ENCODE measurements around the gene CACNG4. TPM values are rescaled to one million over a fixed set of nuclear protein-coding genes. Genes with fewer than 3 reads are reported as not detected.
A peak's percentile ranks its signal among the peaks of the same experiment; 100 is the strongest.

CACNG4 gene
- 10 to 100 TPM in 5 of 8 experiments, 1 to 10 TPM in 1, under 1 TPM in 2; 0.15 to 64.0 (median 32.7) TPM for total RNA-seq

- WGBS, 10 experiments = 0 to 80% (median 19%) methylated on average over 1 to 2 of the region's 71 CpGs; no CpG with 5 or more reads in 6 of the 10 experiments
- Histone ChIP-seq H3K4me3 (peak within 1 kb of the TSS; percentile 54 to 90 (median 68)), H3K27ac (peak within 1 kb of the TSS; percentile 86 to 92), H3K4me1 (replicated peaks in 1 of 2) (peaks cover 33 to 41% of the 10 kb centered on the region in 2 donors)
- peak; percentile 19 to 65 (median 58) for ATAC-seq (replicated peaks in 6 of 8)
- in situ Hi-C loops (cut with MboI; ENCODE audit: low pct_unique_long_range_greater_than_20kb in 2 of 9, low sequenced_read_pairs in 9 of 9, unreplicated experiment in 9 of 9) = no loop called here
Observed at GRCh38 chr17:66963909-66964771, at the start of gene CACNG4. Gene CACNG4, plus strand, starts transcription at chr17:66964707. Its CDS starts 205 bp downstream, at chr17:66964912.

DNA sequence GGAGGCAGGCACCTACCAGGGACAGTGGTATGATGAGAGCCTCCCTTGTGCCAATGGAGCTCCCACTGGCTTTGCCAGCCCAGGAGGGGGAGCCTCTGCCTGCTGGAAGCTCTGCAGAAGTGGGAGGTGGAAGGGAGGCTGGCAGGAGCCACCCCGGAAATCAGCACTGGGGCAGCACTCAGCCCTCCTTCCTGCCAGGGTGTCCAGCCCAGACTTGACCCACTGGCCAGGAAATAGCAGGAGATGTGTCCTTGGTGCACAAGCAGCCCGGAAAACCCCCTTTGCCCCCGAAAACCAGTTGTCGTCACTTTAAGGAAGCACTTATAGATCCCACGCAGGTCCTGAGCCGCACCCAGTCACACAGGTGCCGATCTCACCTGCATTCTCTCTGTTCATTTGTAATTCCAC is 49.3 kb upstream of the CACNG4 start:
- H3K4me1 ChIP-seq (replicated peaks in 1 of 2) = peaks cover 10 to 13% of the 10 kb centered on the region in 2 donors
- no peak overlapping the region for H3K4me3 ChIP-seq
- in situ Hi-C loops (cut with MboI; ENCODE audit: low pct_unique_long_range_greater_than_20kb in 2 of 9, low sequenced_read_pairs in 9 of 9, unreplicated experiment in 9 of 9) = loop anchor here in 4 of 9 experiments (10.0 to 25.0 kb wide), 3 partner anchors 178 to 203 kb away; no protein-coding TSS in a partner anchor
- 40 to 98% (median 54%) methylated on average over 1 to 6 of the region's 7 CpGs; no CpG with 5 or more reads in 6 of the 10 experiments for WGBS, 10 experiments
- H3K27ac ChIP-seq = no peak overlapping the region
- peak in 6 of 8 experiments; percentile 62 to 94 (median 72) for ATAC-seq (replicated peaks in 6 of 8)

GRCh38 chr17:66915792-66916191 is 48.7 kb upstream of the CACNG4 start:
- Histone ChIP-seq H3K27ac (no peak overlapping the region), H3K4me1 (replicated peaks in 1 of 2) (peaks cover 14 to 16% of the 10 kb centered on the region in 2 donors), H3K4me3 (no peak overlapping the region)
- WGBS, 10 experiments = 30 to 100% (median 92%) methylated on average over 2 to 7 of the region's 11 CpGs; no CpG with 5 or more reads in 3 of the 10 experiments
- in situ Hi-C loops (cut with MboI; ENCODE audit: low pct_unique_long_range_greater_than_20kb in 2 of 9, low sequenced_read_pairs in 9 of 9, unreplicated experiment in 9 of 9) = loop anchor here in 4 of 9 experiments (10.0 to 25.0 kb wide), 3 partner anchors 178 to 203 kb away; no protein-coding TSS in a partner anchor
- ATAC-seq (replicated peaks in 6 of 8) = no peak

DNA sequence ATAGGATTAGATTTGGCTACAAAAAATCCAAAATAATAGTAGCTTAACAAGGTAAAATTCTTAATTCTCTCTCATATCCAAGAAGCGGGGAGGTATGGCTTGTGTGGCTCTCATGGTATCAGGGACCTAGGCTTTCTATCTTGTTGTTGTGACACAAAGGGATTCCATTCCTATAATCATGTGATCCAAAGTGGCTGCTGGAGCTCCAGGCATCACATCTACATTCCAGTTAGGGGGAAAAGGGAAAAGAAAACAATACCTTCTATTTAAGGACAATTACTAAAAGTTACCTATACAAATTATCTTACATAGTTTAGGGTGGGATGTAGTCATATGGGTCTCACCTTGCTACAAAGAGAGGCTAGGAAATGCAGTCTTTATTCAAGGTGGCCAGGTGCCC is 47.6 kb upstream of the CACNG4 start:
- H3K27ac ChIP-seq = no peak overlapping the region
- in situ Hi-C loops (cut with MboI; ENCODE audit: low pct_unique_long_range_greater_than_20kb in 2 of 9, low sequenced_read_pairs in 9 of 9, unreplicated experiment in 9 of 9) = loop anchor here in 4 of 9 experiments (10.0 to 25.0 kb wide), 3 partner anchors 180 to 205 kb away; no protein-coding TSS in a partner anchor
- no peak overlapping the region for H3K4me3 ChIP-seq
- WGBS, 10 experiments = 60 to 83% (median 70%) methylated on average over 1 of the region's 1 CpG; no CpG with 5 or more reads in 6 of the 10 experiments
- no peak for ATAC-seq (replicated peaks in 6 of 8)
- H3K4me1 ChIP-seq (replicated peaks in 1 of 2) = peaks cover 18 to 20% of the 10 kb centered on the region in 2 donors

DNA sequence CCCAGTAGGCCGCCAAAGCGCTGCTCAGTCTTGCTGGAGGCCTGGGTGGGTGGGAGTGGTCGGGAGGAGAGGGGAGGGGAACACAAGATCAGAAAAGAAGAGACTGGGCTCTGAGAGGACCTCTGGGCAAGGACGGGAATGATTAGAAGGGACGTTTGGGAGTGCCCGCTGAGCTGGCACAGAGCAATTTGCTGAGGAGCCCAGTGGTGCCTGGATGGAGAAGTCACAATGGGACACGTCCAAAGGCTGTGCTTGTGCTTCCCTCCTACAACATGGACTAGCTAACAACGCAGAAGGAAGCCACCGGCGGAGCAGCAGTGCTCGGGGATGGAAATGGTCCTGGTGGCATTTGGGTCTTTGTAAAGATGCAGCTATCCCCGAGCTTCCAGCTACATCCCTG is 45.6 kb upstream of the CACNG4 start:
- in situ Hi-C loops (cut with MboI; ENCODE audit: low pct_unique_long_range_greater_than_20kb in 2 of 9, low sequenced_read_pairs in 9 of 9, unreplicated experiment in 9 of 9) = loop anchor here in 4 of 9 experiments (10.0 to 25.0 kb wide), 3 partner anchors 182 to 207 kb away; no protein-coding TSS in a partner anchor
- Histone ChIP-seq H3K4me3 (no peak overlapping the region), H3K4me1 (replicated peaks in 1 of 2) (peaks cover 18 to 20% of the 10 kb centered on the region in 2 donors), H3K27ac (no peak overlapping the region)
- WGBS, 10 experiments = 18 to 84% (median 73%) methylated on average over 2 to 8 of the region's 12 CpGs; no CpG with 5 or more reads in 7 of the 10 experiments
- ATAC-seq (replicated peaks in 6 of 8) = no peak

DNA sequence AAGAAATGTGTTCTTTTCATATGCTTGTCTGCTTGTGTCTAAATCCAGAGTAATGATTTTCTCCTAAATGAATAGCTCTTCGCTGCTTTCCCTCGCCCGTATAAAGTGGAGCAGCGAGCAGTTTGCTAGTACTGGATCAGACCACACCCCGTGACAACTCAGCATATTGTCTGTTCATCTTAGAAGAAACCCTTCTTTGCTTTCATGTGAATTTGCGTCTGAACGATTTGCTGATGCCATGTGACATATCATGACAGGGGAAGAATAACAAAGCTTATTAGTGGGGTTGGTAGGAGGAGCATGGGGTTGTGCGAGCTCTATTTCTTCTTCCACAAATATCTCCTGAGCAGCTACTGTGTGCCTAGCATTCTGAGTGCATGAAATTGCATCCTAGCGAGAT is 44.1 kb upstream of the CACNG4 start:
- H3K4me3 ChIP-seq = peak overlapping the region in 1 of 5 donors; percentile 5
- in situ Hi-C loops (cut with MboI; ENCODE audit: low pct_unique_long_range_greater_than_20kb in 2 of 9, low sequenced_read_pairs in 9 of 9, unreplicated experiment in 9 of 9) = loop anchor here in 3 of 9 experiments (25.0 kb wide), 2 partner anchors 183 to 208 kb away; no protein-coding TSS in a partner anchor
- WGBS, 10 experiments = 17 to 100% (median 50%) methylated on average over 1 to 7 of the region's 9 CpGs; no CpG with 5 or more reads in 1 of the 10 experiments
- ATAC-seq (replicated peaks in 6 of 8) = peak in 6 of 8 experiments; percentile 51 to 74 (median 69)
- H3K4me1 ChIP-seq (replicated peaks in 1 of 2) = peaks cover 18 to 20% of the 10 kb centered on the region in 2 donors
- H3K27ac ChIP-seq = peak overlapping the region; percentile 59 to 80

DNA sequence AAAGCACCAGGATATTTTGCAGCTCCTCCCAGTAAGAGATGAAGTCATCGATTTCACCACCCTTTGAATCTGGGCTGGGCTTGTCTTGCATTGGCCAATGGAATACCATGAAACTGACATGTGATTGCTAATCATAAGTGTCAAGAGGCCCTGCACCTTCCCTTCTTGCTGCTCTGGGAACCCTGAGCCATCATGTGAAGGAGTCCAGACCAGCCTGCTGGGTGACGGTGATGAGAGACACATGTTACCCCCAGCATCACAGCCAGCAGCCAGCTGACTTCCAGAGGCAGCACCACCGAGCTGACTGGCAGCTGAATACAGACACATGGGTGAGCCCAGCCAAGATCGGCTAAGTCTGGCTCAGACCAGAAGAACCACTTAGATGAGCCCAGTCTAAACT is 43.6 kb upstream of the CACNG4 start:
- WGBS, 10 experiments = 0 to 90% (median 70%) methylated on average over 1 to 2 of the region's 4 CpGs; no CpG with 5 or more reads in 4 of the 10 experiments
- peak; percentile 31 to 92 (median 84) for ATAC-seq (replicated peaks in 6 of 8)
- Histone ChIP-seq H3K4me1 (replicated peaks in 1 of 2) (peaks cover 18 to 24% of the 10 kb centered on the region in 2 donors), H3K27ac (peak overlapping the region; percentile 59 to 80), H3K4me3 (no peak overlapping the region)
- in situ Hi-C loops (cut with MboI; ENCODE audit: low pct_unique_long_range_greater_than_20kb in 2 of 9, low sequenced_read_pairs in 9 of 9, unreplicated experiment in 9 of 9) = loop anchor here in 3 of 9 experiments (25.0 kb wide), 2 partner anchors 184 to 209 kb away; no protein-coding TSS in a partner anchor

DNA sequence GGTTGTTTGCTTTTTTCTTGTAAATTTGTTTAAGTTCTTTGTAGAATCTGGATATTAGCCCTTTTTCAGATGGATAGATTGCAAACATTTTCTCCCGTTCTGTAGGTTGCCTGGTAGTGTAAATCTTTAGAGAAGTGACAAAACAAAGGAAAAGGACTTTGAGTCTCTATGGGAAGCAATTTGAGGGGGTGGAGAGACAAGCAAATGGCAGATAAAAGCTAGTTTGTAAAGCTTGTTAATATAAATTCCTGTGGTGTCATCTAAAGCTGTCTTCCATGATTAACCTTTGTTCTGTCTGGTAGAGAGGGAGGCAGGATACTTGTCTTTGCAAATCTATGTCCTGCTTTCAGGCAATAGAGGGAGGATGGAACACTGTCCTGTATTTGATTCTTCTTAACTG is 40.6 kb upstream of the CACNG4 start:
- 0 to 13% (median 0%) methylated on average over 1 of the region's 1 CpG; no CpG with 5 or more reads in 2 of the 10 experiments for WGBS, 10 experiments
- no peak overlapping the region for H3K27ac ChIP-seq
- in situ Hi-C loops (cut with MboI; ENCODE audit: low pct_unique_long_range_greater_than_20kb in 2 of 9, low sequenced_read_pairs in 9 of 9, unreplicated experiment in 9 of 9) = loop anchor here in 3 of 9 experiments (25.0 kb wide), 2 partner anchors 187 to 212 kb away; no protein-coding TSS in a partner anchor
- H3K4me3 ChIP-seq = no peak overlapping the region
- H3K4me1 ChIP-seq (replicated peaks in 1 of 2) = peaks cover 18 to 26% of the 10 kb centered on the region in 2 donors
- peak in 5 of 8 experiments; percentile 8 to 62 (median 12) for ATAC-seq (replicated peaks in 6 of 8)

GRCh38 chr17:66925811-66926500 is 38.6 kb upstream of the CACNG4 start:
- H3K4me3 ChIP-seq = no peak overlapping the region
- H3K27ac ChIP-seq = no peak overlapping the region
- in situ Hi-C loops (cut with MboI; ENCODE audit: low pct_unique_long_range_greater_than_20kb in 2 of 9, low sequenced_read_pairs in 9 of 9, unreplicated experiment in 9 of 9) = no loop called here
- peak in 4 of 8 experiments; percentile 6 to 49 (median 35) for ATAC-seq (replicated peaks in 6 of 8)
- peaks cover 2 to 13% of the 10 kb centered on the region in 2 donors for H3K4me1 ChIP-seq (replicated peaks in 1 of 2)
- 14 to 95% (median 71%) methylated on average over 1 to 8 of the region's 8 CpGs for WGBS, 10 experiments

- H3K27ac ChIP-seq = no peak overlapping the region
- ATAC-seq (replicated peaks in 6 of 8) = peak in 3 of 8 experiments; percentile 79 to 90 (median 89)
- H3K4me1 ChIP-seq (replicated peaks in 1 of 2) = peaks cover 0 to 10% of the 10 kb centered on the region in 2 donors
- no peak overlapping the region for H3K4me3 ChIP-seq
- in situ Hi-C loops (cut with MboI; ENCODE audit: low pct_unique_long_range_greater_than_20kb in 2 of 9, low sequenced_read_pairs in 9 of 9, unreplicated experiment in 9 of 9) = no loop called here
- WGBS, 10 experiments = 0 to 91% (median 85%) methylated on average over 1 to 5 of the region's 5 CpGs; no CpG with 5 or more reads in 5 of the 10 experiments
Observed at GRCh38 chr17:66928949-66929348, 35.6 kb upstream of the CACNG4 start.

- no peak overlapping the region for H3K27ac ChIP-seq
- WGBS, 10 experiments = 0 to 20% (median 0%) methylated on average over 1 of the region's 1 CpG; no CpG with 5 or more reads in 6 of the 10 experiments
- in situ Hi-C loops (cut with MboI; ENCODE audit: low pct_unique_long_range_greater_than_20kb in 2 of 9, low sequenced_read_pairs in 9 of 9, unreplicated experiment in 9 of 9) = no loop called here
- no peak for ATAC-seq (replicated peaks in 6 of 8)
- peaks cover 0 to 10% of the 10 kb centered on the region in 2 donors for H3K4me1 ChIP-seq (replicated peaks in 1 of 2)
- no peak overlapping the region for H3K4me3 ChIP-seq
Observed at GRCh38 chr17:66929591-66929990, 34.9 kb upstream of the CACNG4 start.

DNA sequence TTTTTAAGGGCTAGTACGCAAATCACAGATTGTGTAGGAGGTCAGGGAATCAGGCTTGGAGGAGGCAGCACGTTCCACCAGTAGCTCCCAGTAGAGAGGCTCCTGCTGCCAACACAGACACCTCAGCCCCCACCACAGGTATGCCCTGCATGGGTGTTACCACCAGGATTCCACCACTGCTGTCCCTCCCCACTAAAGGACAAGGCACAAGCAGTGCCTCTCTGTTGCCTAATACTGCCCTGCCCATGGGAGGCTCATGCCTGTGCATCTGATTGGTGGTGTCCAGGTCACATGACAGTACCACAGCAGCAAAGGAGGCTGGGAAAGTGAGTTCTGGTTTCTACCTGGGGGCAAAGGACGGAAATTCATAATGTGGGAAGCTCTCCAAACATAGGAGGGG is 33.6 kb upstream of the CACNG4 start:
- WGBS, 10 experiments = 0 to 100% (median 20%) methylated on average over 1 to 3 of the region's 3 CpGs; no CpG with 5 or more reads in 7 of the 10 experiments
- ATAC-seq (replicated peaks in 6 of 8) = peak in 1 of 8 experiments; percentile 62

More for the DNA sequence above, 33.6 kb upstream of the CACNG4 start:
- no peak overlapping the region for H3K27ac ChIP-seq
- peaks cover 0 to 7% of the 10 kb centered on the region in 2 donors for H3K4me1 ChIP-seq (replicated peaks in 1 of 2)
- in situ Hi-C loops (cut with MboI; ENCODE audit: low pct_unique_long_range_greater_than_20kb in 2 of 9, low sequenced_read_pairs in 9 of 9, unreplicated experiment in 9 of 9) = no loop called here
- no peak overlapping the region for H3K4me3 ChIP-seq

All from motor neuron (in vitro differentiated cells).